ENCODE measurements around the gene APCDD1L.

DNA sequence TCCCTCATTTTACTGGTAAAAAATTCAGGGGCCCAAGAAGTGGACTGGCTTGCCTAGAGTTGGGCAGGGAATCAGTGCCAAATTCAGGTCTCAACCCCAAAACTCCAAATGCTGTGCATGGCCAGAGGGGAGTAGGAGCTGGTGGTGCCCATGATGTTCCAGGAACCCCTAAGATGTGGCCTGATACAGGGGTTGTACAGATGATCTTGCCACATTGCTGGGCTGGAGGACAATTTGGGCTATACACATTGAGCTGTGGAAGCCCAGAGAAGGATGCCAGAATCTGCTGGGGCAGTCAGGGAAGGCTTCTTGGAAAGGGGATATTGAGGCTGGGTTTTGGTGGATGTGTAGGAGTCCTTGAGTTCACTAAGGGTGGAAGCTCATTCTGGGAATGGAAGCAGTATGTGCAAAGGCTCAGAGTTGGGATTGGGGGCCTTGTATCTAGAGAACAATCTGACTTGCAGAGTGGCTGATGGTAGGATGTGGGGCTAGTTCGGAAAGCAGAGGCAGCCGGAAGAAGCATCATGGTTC lies 38.0 kb upstream of the APCDD1L start:
- TF ChIP-seq, protein P1, sequence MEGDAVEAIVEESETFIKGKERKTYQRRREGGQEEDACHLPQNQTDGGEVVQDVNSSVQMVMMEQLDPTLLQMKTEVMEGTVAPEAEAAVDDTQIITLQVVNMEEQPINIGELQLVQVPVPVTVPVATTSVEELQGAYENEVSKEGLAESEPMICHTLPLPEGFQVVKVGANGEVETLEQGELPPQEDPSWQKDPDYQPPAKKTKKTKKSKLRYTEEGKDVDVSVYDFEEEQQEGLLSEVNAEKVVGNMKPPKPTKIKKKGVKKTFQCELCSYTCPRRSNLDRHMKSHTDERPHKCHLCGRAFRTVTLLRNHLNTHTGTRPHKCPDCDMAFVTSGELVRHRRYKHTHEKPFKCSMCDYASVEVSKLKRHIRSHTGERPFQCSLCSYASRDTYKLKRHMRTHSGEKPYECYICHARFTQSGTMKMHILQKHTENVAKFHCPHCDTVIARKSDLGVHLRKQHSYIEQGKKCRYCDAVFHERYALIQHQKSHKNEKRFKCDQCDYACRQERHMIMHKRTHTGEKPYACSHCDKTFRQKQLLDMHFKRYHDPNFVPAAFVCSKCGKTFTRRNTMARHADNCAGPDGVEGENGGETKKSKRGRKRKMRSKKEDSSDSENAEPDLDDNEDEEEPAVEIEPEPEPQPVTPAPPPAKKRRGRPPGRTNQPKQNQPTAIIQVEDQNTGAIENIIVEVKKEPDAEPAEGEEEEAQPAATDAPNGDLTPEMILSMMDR (conservative IDR thresholded peaks at IDR 0.05; ENCODE audit: low read length), result no peak
- no peak for TF ChIP-seq EZH2phosphoT487 (IDR thresholded peaks at IDR 0.05; ENCODE audit: borderline replicate concordance)

Data from Loucy (cell line).